Osteoblast (primary cell): ENCODE measurements around the gene DIP2B. TPM values are rescaled to one million over a fixed set of nuclear protein-coding genes. Genes with fewer than 3 reads are reported as not detected.
A peak's percentile ranks its signal among the peaks of the same experiment; 100 is the strongest.

Experiments
- DNase-seq: peaks from one replicate; pipeline ENCODE4 v3.0.0; 2011; ENCODE audit warnings: low spot score, mixed read lengths; ENCODE audit not compliant: insufficient read length; ENCODE audit errors: missing footprints
- H2AFZ ChIP-seq: 2 replicates; pipeline ENCODE4 v1.6.0; 2011; ENCODE audit warnings: mild to moderate bottlenecking, low read length
- H3K27ac ChIP-seq: 2 replicates; pipeline ENCODE4 v1.5.1; 2011; ENCODE audit warnings: mild to moderate bottlenecking, low read depth, low read length, moderate library complexity
- H3K27me3 ChIP-seq: 2 replicates; pipeline ENCODE4 v1.6.0; 2012; ENCODE audit warnings: mild to moderate bottlenecking, control low read depth, inconsistent platforms, low read length, moderate library complexity; ENCODE audit not compliant: insufficient read depth
- H3K36me3 ChIP-seq: 2 replicates; pipeline ENCODE4 v1.5.1; 2011; ENCODE audit warnings: mild to moderate bottlenecking, low read length, control low read depth, moderate library complexity; ENCODE audit not compliant: insufficient read depth
- H3K4me1 ChIP-seq: 2 replicates; pipeline ENCODE4 v1.5.1; 2011; ENCODE audit warnings: mild to moderate bottlenecking, low read length, control low read depth, moderate library complexity; ENCODE audit not compliant: insufficient read depth
- H3K4me2 ChIP-seq: 2 replicates; pipeline ENCODE4 v1.6.0; 2011; ENCODE audit warnings: mild to moderate bottlenecking, low read length; ENCODE audit not compliant: insufficient read depth
- H3K4me3 ChIP-seq: fragments of 200-600 bp; sonication (generic); 3 replicates; pipeline ENCODE4 v1.5.1; 2012; ENCODE audit warnings: mild to moderate bottlenecking, low read length, inconsistent platforms; ENCODE audit not compliant: insufficient read depth
- H3K79me2 ChIP-seq: 2 replicates; pipeline ENCODE4 v1.6.0; 2012; ENCODE audit warnings: mild to moderate bottlenecking, low read length, control low read depth, inconsistent platforms; ENCODE audit not compliant: insufficient read depth
- H3K9me3 ChIP-seq: 2 replicates; pipeline ENCODE4 v1.5.1; 2011; ENCODE audit warnings: low read depth, low read length, control low read depth
- H4K20me1 ChIP-seq: 2 replicates; pipeline ENCODE4 v1.6.0; 2012; ENCODE audit warnings: mild to moderate bottlenecking, low read length, control low read depth; ENCODE audit not compliant: insufficient read depth
- CTCF ChIP-seq: IDR thresholded peaks from 2 replicates; pipeline ENCODE4 v1.5.1; 2011; ENCODE audit warnings: mild to moderate bottlenecking, low read depth, low read length, moderate library complexity; ENCODE audit errors: extremely low read depth
- total RNA-seq: library from RNA; depleted of rRNA; stranded (reverse); fragments of >200 nt; gene quantifications from 2 replicates; pipeline ENCODE4 v1.2.3, GENCODE V29; 2012

Gene DIP2B
- total RNA-seq, 1 donor, result 28.2 TPM

- H3K9me3 ChIP-seq, result no peaks in the 10 kb centered on the region
- H3K4me2 ChIP-seq, result no peak overlapping the region
- H2AFZ ChIP-seq, result no peak overlapping the region
- no peak overlapping the region for H3K4me3 ChIP-seq
- peaks cover 21% of the 10 kb centered on the region for H3K4me1 ChIP-seq
- peaks cover 56% of the 10 kb centered on the region for H3K79me2 ChIP-seq
- no peaks in the 10 kb centered on the region for H3K36me3 ChIP-seq
- peaks cover 6% of the 10 kb centered on the region for H4K20me1 ChIP-seq
- no peak for DNase-seq
- no peaks in the 10 kb centered on the region for H3K27me3 ChIP-seq
- no peak for TF ChIP-seq CTCF
- H3K27ac ChIP-seq, result no peak overlapping the region
Measured at GRCh38 chr12:50530532-50530931, 25.7 kb downstream of the DIP2B start.

- Histone ChIP-seq H3K4me1 (peaks cover 32% of the 10 kb centered on the region), H3K27ac (peak overlapping the region; percentile 91), H4K20me1 (peaks cover 2% of the 10 kb centered on the region), H3K79me2 (peaks cover 51% of the 10 kb centered on the region), H3K4me3 (no peak overlapping the region), H3K36me3 (no peaks in the 10 kb centered on the region), H3K27me3 (no peaks in the 10 kb centered on the region), H2AFZ (no peak overlapping the region), H3K9me3 (no peaks in the 10 kb centered on the region), H3K4me2 (no peak overlapping the region)
- TF ChIP-seq CTCF, result no peak
- DNase-seq, result peak; percentile 74
Measured at GRCh38 chr12:50533203-50533584, 28.4 kb downstream of the DIP2B start.

GRCh38 chr12:50533971-50534370 lies 29.2 kb downstream of the DIP2B start:
- Histone ChIP-seq H3K27ac (peak overlapping the region; percentile 91), H3K4me3 (no peak overlapping the region), H3K79me2 (peaks cover 51% of the 10 kb centered on the region), H2AFZ (no peak overlapping the region), H3K9me3 (no peaks in the 10 kb centered on the region), H3K4me1 (peaks cover 32% of the 10 kb centered on the region), H3K36me3 (no peaks in the 10 kb centered on the region), H4K20me1 (no peaks in the 10 kb centered on the region), H3K27me3 (no peaks in the 10 kb centered on the region), H3K4me2 (no peak overlapping the region)
- TF ChIP-seq CTCF, result no peak
- DNase-seq, result peak; percentile 37

- H3K4me2 ChIP-seq, result peak overlapping the region; percentile 70
Measured at GRCh38 chr12:50536831-50537537, 32.2 kb downstream of the DIP2B start.

More at GRCh38 chr12:50536831-50537537, 32.2 kb downstream of the DIP2B start:
- H3K27me3 ChIP-seq, result no peaks in the 10 kb centered on the region
- no peak overlapping the region for H3K4me3 ChIP-seq
- H4K20me1 ChIP-seq, result no peaks in the 10 kb centered on the region
- H2AFZ ChIP-seq, result no peak overlapping the region
- DNase-seq, result no peak
- no peaks in the 10 kb centered on the region for H3K9me3 ChIP-seq
- H3K27ac ChIP-seq, result peak overlapping the region; percentile 16
- peaks cover 34% of the 10 kb centered on the region for H3K79me2 ChIP-seq
- no peaks in the 10 kb centered on the region for H3K36me3 ChIP-seq
- no peak for TF ChIP-seq CTCF
- H3K4me1 ChIP-seq, result peaks cover 33% of the 10 kb centered on the region
